Duodenal mucosa (tissue), 2 donors: ENCODE measurements around the gene MAP7D1.

Experiments used
- H3K27ac ChIP-seq: one replicate; pipeline ENCODE4 v1.7.0; 2013; ENCODE audit warnings: low read depth, low read length
- H3K27me3 ChIP-seq, 2 donors: one replicate each; pipeline ENCODE4 v1.7.0; 2013; ENCODE audit warnings: low read length in 2 of 2, control low read depth in 1 of 2; ENCODE audit not compliant: insufficient read depth in 2 of 2, control insufficient read depth in 1 of 2
- H3K36me3 ChIP-seq, 2 donors: one replicate each; pipeline ENCODE4 v1.7.0; 2013; ENCODE audit warnings: low read length in 2 of 2, control low read depth in 1 of 2; ENCODE audit not compliant: insufficient read depth in 2 of 2, control insufficient read depth in 1 of 2
- H3K4me1 ChIP-seq, 2 donors: one replicate each; pipeline ENCODE4 v1.7.0; 2013; ENCODE audit warnings: low read length in 2 of 2, control low read depth in 1 of 2; ENCODE audit not compliant: insufficient read depth in 2 of 2, control insufficient read depth in 1 of 2
- H3K4me3 ChIP-seq, 2 donors: one replicate each; pipeline ENCODE4 v1.7.0; 2013; ENCODE audit warnings: low read length in 2 of 2, low read depth in 1 of 2
- H3K9ac ChIP-seq, 2 donors: one replicate each; pipeline ENCODE4 v1.7.0; 2013; ENCODE audit warnings: low read length in 2 of 2, low read depth in 1 of 2
- H3K9me3 ChIP-seq, 2 donors: one replicate each; pipeline ENCODE4 v1.7.0; 2013; ENCODE audit warnings: low read length in 2 of 2, control low read depth in 1 of 2; ENCODE audit not compliant: control insufficient read depth in 1 of 2

The MAP7D1 gene

GRCh38 chr1:36155408-36156328 is at the start of gene MAP7D1:
TSS of gene MAP7D1 (plus strand) at chr1:36156160. CDS start at chr1:36156418, 258 bp downstream.
- H3K4me3 ChIP-seq = peak within 1 kb of the TSS; percentile 88 to 94
- H3K9ac ChIP-seq = peak within 1 kb of the TSS; percentile 90 to 97
- no peaks in the 10 kb centered on the region for H3K9me3 ChIP-seq
- H3K27ac ChIP-seq = peak within 1 kb of the TSS; percentile 93
- no peaks in the 10 kb centered on the region for H3K36me3 ChIP-seq
- no peaks in the 10 kb centered on the region for H3K27me3 ChIP-seq
- H3K4me1 ChIP-seq = peaks cover 49 to 50% of the 10 kb centered on the region in 2 donors

- no peak overlapping the region for H3K9ac ChIP-seq
- H3K4me3 ChIP-seq = no peak overlapping the region
- H3K4me1 ChIP-seq = no peaks in the 10 kb centered on the region
- H3K9me3 ChIP-seq = no peaks in the 10 kb centered on the region
- H3K27me3 ChIP-seq = no peaks in the 10 kb centered on the region
- no peaks in the 10 kb centered on the region for H3K36me3 ChIP-seq
- no peak overlapping the region for H3K27ac ChIP-seq
These were observed 49.7 kb upstream of the MAP7D1 start for GRCh38 chr1:36106269-36106668.

DNA sequence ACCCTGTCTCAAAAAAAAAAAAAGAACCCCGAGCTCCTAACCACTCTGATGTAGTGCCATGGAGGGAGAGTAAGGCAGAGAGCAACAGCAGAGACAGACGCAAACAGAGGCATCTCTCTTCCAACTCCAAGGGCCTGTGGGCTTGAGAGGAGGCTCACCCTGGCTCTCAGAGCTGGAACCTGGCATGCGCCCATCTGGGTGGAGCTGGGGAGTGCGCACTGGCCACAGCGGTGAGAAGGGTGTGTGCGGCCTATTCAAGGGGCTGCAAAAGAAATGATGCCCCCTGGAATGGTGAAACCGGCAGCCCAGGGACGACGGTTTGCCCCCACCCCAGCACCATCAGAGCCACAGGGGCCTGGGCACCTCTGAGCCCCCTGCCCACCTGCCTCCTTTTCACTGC is 48.6 kb upstream of the MAP7D1 start:
- H3K4me3 ChIP-seq = no peak overlapping the region
- no peaks in the 10 kb centered on the region for H3K4me1 ChIP-seq
- H3K9me3 ChIP-seq = no peaks in the 10 kb centered on the region
- no peaks in the 10 kb centered on the region for H3K27me3 ChIP-seq
- no peaks in the 10 kb centered on the region for H3K36me3 ChIP-seq
- H3K27ac ChIP-seq = no peak overlapping the region
- H3K9ac ChIP-seq = no peak overlapping the region

DNA sequence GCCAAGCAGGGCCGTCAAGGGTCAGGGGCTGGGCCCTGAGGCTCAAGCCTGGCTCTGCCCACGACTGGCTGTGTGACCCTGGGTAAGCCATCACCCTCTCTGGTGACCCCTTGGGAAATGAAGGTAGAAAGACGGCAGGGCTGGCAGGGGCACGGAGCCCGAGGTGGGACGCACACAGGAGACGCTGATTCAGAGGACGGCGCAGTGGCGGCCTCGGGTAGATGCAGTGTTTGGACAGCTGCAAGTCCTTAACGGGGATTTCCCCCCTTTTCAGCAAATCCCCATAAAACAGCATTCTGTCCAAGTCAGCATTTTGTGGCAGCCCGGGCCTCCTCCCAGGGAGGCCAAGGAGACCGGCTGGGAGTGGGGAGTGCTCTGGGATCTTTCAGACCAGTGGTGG is 47.6 kb upstream of the MAP7D1 start:
- no peak overlapping the region for H3K27ac ChIP-seq
- H3K9me3 ChIP-seq = no peaks in the 10 kb centered on the region
- H3K27me3 ChIP-seq = no peaks in the 10 kb centered on the region
- no peak overlapping the region for H3K4me3 ChIP-seq
- H3K9ac ChIP-seq = no peak overlapping the region
- H3K4me1 ChIP-seq = no peaks in the 10 kb centered on the region
- no peaks in the 10 kb centered on the region for H3K36me3 ChIP-seq

- no peaks in the 10 kb centered on the region for H3K4me1 ChIP-seq
- no peaks in the 10 kb centered on the region for H3K36me3 ChIP-seq
- H3K4me3 ChIP-seq = no peak overlapping the region
- no peaks in the 10 kb centered on the region for H3K27me3 ChIP-seq
- H3K9ac ChIP-seq = no peak overlapping the region
- no peak overlapping the region for H3K27ac ChIP-seq
- no peaks in the 10 kb centered on the region for H3K9me3 ChIP-seq
These were observed 46.8 kb upstream of the MAP7D1 start for GRCh38 chr1:36109041-36109679.

DNA sequence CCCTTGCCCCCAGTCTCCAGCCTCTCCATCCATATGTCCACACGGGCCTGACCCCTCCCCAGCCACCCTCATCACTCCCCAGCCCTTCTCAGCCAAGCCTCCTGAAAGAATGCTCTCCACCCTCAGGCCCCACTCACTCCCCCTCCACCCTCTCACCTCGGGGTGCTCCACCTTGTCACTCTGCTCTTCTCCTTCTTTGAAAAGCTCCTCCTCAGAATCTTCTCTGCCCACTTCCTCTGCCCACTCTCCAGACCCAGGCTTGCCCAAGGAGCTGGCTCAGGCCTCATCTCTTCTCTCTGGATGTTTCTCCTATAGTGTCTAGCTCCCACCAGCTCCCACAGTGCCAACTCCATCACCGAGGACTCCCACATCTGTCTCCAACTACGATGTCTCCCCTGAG is 44.8 kb upstream of the MAP7D1 start:
- Histone ChIP-seq H3K27me3 (no peaks in the 10 kb centered on the region), H3K9ac (no peak overlapping the region), H3K4me3 (no peak overlapping the region), H3K27ac (no peak overlapping the region), H3K9me3 (no peaks in the 10 kb centered on the region), H3K4me1 (no peaks in the 10 kb centered on the region), H3K36me3 (no peaks in the 10 kb centered on the region)

DNA sequence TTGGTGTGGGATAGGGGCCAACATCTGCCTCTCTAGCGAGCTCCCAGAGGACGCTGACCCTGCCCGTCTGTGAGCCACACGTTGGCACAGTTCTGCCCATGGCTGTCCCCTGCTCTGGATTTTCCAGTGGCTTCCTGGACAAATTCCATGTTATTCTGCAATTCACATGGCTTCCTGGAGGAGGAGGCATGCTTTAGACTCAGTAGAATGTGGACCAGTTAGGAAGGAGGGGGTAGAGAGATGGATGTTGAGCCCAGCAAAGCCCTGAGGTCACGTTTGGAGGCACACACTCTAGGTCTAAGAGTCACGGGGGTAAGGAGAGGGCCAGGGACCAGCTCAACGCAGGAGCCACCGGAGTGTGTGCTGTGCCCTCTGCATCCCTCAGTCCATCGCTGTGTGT is 43.1 kb upstream of the MAP7D1 start:
- Histone ChIP-seq H3K9me3 (no peaks in the 10 kb centered on the region), H3K4me3 (no peak overlapping the region), H3K27ac (no peak overlapping the region), H3K9ac (no peak overlapping the region), H3K36me3 (no peaks in the 10 kb centered on the region), H3K4me1 (no peaks in the 10 kb centered on the region), H3K27me3 (no peaks in the 10 kb centered on the region)

- Histone ChIP-seq H3K9me3 (no peaks in the 10 kb centered on the region), H3K9ac (no peak overlapping the region), H3K36me3 (no peaks in the 10 kb centered on the region), H3K27me3 (no peaks in the 10 kb centered on the region), H3K4me3 (no peak overlapping the region), H3K4me1 (no peaks in the 10 kb centered on the region), H3K27ac (no peak overlapping the region)
These were observed 41.6 kb upstream of the MAP7D1 start for GRCh38 chr1:36114371-36114770.

DNA sequence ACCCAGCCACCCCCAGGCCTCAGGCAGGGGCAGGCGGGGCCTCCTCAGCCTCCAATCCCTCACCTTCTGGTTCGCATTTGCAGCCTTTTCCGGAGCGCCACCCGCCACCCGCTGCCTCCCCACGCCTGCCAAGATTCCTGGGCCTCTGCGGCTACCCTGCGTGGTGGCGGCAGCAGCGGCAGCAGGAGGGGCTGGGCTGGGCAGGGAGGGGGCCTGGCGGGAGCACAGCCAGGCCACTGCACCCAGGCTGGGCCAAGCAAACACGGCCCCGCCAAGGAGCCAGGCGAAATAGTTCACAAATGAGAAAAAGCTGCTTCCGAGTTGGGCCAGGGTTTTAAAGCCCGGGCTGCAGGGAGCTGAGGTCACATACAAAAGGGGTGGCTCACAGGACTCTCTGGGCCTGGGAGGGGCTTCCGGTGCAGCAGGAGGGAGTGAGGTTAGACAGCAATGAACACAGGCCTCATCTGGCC is 40.7 kb upstream of the MAP7D1 start:
- H3K36me3 ChIP-seq = no peaks in the 10 kb centered on the region
- H3K4me1 ChIP-seq = no peaks in the 10 kb centered on the region
- H3K4me3 ChIP-seq = no peak overlapping the region
- no peak overlapping the region for H3K9ac ChIP-seq
- H3K27me3 ChIP-seq = no peaks in the 10 kb centered on the region
- no peak overlapping the region for H3K27ac ChIP-seq
- H3K9me3 ChIP-seq = no peaks in the 10 kb centered on the region

- no peaks in the 10 kb centered on the region for H3K4me1 ChIP-seq
- H3K27me3 ChIP-seq = no peaks in the 10 kb centered on the region
- H3K9me3 ChIP-seq = no peaks in the 10 kb centered on the region
- no peak overlapping the region for H3K27ac ChIP-seq
- H3K4me3 ChIP-seq = no peak overlapping the region
- H3K36me3 ChIP-seq = no peaks in the 10 kb centered on the region
- no peak overlapping the region for H3K9ac ChIP-seq
These were observed 40.0 kb upstream of the MAP7D1 start for GRCh38 chr1:36115931-36116330.
